SK-N-SH (cell line): Measurements from ENCODE around the gene IQCE. TPM values are rescaled to one million over a fixed set of nuclear protein-coding genes. Genes with fewer than 3 reads are reported as not detected.

Experiments used
- CTCF ChIA-PET: fragments of 300-600, 350-600 bp; formaldehyde crosslinking; extraction: SDS; loops from one replicate; lab custom pipeline; 2021; lab: Yijun Ruan, JAX
- POLR2A ChIA-PET: fragments of 350-600 bp; sonication (Branson Sonifier 250); formaldehyde crosslinking; extraction: SDS; loops from one replicate; lab custom pipeline; 2020; ENCODE audit warnings: antibody characterized with exemption, inconsistent platforms; lab: Yijun Ruan, JAX
- DNase-seq: peaks from one replicate; pipeline ENCODE4 v3.0.0; 2012
- H2AFZ ChIP-seq: fragments of 200-600 bp; sonication (generic); 2 replicates; pipeline ENCODE4 v1.8.1; 2016; ENCODE audit warnings: antibody characterized with exemption, mild to moderate bottlenecking, low read depth
- H3F3A ChIP-seq: fragments of 200-600 bp; sonication (generic); replicated peaks from 2 replicates; pipeline ENCODE3; 2016; ENCODE audit warnings: antibody characterized with exemption, mild to moderate bottlenecking; ENCODE audit not compliant: insufficient read depth
- H3K27ac ChIP-seq, 2 experiments: fragments of 200-500 bp in 1 of 2; fragments of 200-600 bp in 1 of 2; sonication (Bioruptor generic) in 1 of 2; sonication (generic), shearing (Covaris generic) in 1 of 2; 2 replicates each; pipeline versions ENCODE4 v1.5.1 to v1.6.1; 2014 to 2016; ENCODE audit warnings: low read depth in 2 of 2, inconsistent platforms in 1 of 2, low read length in 1 of 2, mild to moderate bottlenecking in 1 of 2, mixed read lengths in 1 of 2
- H3K27me3 ChIP-seq: fragments of 200-600 bp; sonication (generic), shearing (Covaris generic); 2 replicates; pipeline ENCODE4 v1.6.1; 2016; ENCODE audit warnings: mixed run types; ENCODE audit not compliant: insufficient read depth
- H3K36me3 ChIP-seq, 2 experiments: fragments of 200-500 bp in 1 of 2; fragments of 200-600 bp in 1 of 2; sonication (Bioruptor generic) in 1 of 2; sonication (generic) in 1 of 2; replicated peaks in 1 of 2; 2 replicates each; pipeline versions ENCODE3 to v1.5.1; 2014 to 2016; ENCODE audit warnings: low read length in 1 of 2, mild to moderate bottlenecking in 1 of 2; ENCODE audit not compliant: insufficient read depth in 2 of 2, control insufficient read depth in 1 of 2
- H3K4me1 ChIP-seq, 2 experiments: fragments of 200-500 bp in 1 of 2; fragments of 200-600 bp in 1 of 2; sonication (Bioruptor generic) in 1 of 2; sonication (generic), shearing (Covaris generic) in 1 of 2; 2 replicates each; pipeline versions ENCODE4 v1.5.1 to v1.6.1; 2014 to 2016; ENCODE audit warnings: low read depth in 1 of 2, low read length in 1 of 2, mixed run types in 1 of 2; ENCODE audit not compliant: insufficient read depth in 2 of 2, control insufficient read depth in 1 of 2
- H3K4me2 ChIP-seq: fragments of 200-600 bp; sonication (generic), shearing (Covaris generic); 2 replicates; pipeline ENCODE4 v1.6.1; 2017; ENCODE audit warnings: mixed run types
- H3K4me3 ChIP-seq, 2 experiments: fragments of 200-500 bp in 1 of 2; fragments of 200-600 bp in 1 of 2; sonication (Bioruptor generic) in 1 of 2; sonication (generic), shearing (Covaris generic) in 1 of 2; 2 replicates each; pipeline versions ENCODE4 v1.5.1 to v1.8.1; 2014 to 2016; ENCODE audit warnings: low read depth in 2 of 2, inconsistent platforms in 1 of 2, low read length in 1 of 2, mild to moderate bottlenecking in 1 of 2, mixed read lengths in 1 of 2, moderate library complexity in 1 of 2
- H3K79me2 ChIP-seq: fragments of 200-600 bp; sonication (generic); 2 replicates; pipeline ENCODE4 v1.8.1; 2017; ENCODE audit warnings: mild to moderate bottlenecking; ENCODE audit not compliant: insufficient read depth
- H3K9ac ChIP-seq: fragments of 200-600 bp; sonication (generic); 2 replicates; pipeline ENCODE4 v1.6.1; 2017; ENCODE audit warnings: mixed run types
- H3K9me2 ChIP-seq: fragments of 200-600 bp; sonication (generic); 2 replicates; pipeline ENCODE4 v1.6.1; 2017; ENCODE audit warnings: mixed run types
- H3K9me3 ChIP-seq: fragments of 200-600 bp; sonication (generic); 2 replicates; pipeline ENCODE4 v1.6.1; 2017; ENCODE audit warnings: mixed run types, mild to moderate bottlenecking, moderate library complexity
- H4K20me1 ChIP-seq: fragments of 200-600 bp; sonication (generic); 2 replicates; pipeline ENCODE4 v1.6.1; 2017; ENCODE audit warnings: mild to moderate bottlenecking, mixed run types; ENCODE audit not compliant: insufficient read depth
- CHD2 ChIP-seq: fragments of 150-350 bp; IDR thresholded peaks from 2 replicates; pipeline ENCODE4 v1.6.1; 2018; ENCODE audit warnings: low read length; ENCODE audit not compliant: partially characterized antibody
- ELF1 ChIP-seq: IDR thresholded peaks from 2 replicates; pipeline ENCODE4 v1.4.0; 2012
- EP300 ChIP-seq, 2 experiments: IDR thresholded peaks; 2 replicates each; pipeline versions ENCODE4 v1.4.0 to v1.6.1; 2012; ENCODE audit warnings: borderline replicate concordance in 1 of 2, low read depth in 1 of 2, low read length in 1 of 2
- EZH2phosphoT487 ChIP-seq: fragments of 200-600 bp; sonication (generic); IDR thresholded peaks from 2 replicates; pipeline ENCODE4 v1.6.1; 2017; ENCODE audit warnings: low read depth, mixed run types, mild to moderate bottlenecking, antibody characterized with exemption, moderate library complexity, borderline replicate concordance
- FOSL2 ChIP-seq: IDR thresholded peaks from 2 replicates; pipeline ENCODE4 v1.4.0; 2012; ENCODE audit warnings: low read depth, mild to moderate bottlenecking, moderate library complexity, borderline replicate concordance
- FOXJ3 ChIP-seq: sonication (generic); formaldehyde crosslinking; IDR thresholded peaks from 2 replicates; pipeline ENCODE4 v1.5.1; 2020; ENCODE audit warnings: mild to moderate bottlenecking, missing genetic modification reagents
- FOXM1 ChIP-seq: IDR thresholded peaks from 2 replicates; pipeline ENCODE4 v1.4.0; 2012; ENCODE audit warnings: low read depth, mild to moderate bottlenecking
- IRF3 ChIP-seq: fragments of 150-350 bp; IDR thresholded peaks from 2 replicates; pipeline ENCODE4 v1.6.1; 2016; ENCODE audit warnings: mild to moderate bottlenecking, low read depth, low read length
- MEF2A ChIP-seq: IDR thresholded peaks from 2 replicates; pipeline ENCODE4 v1.4.0; 2012; ENCODE audit warnings: low read depth, borderline replicate concordance
- MXI1 ChIP-seq: IDR thresholded peaks from 2 replicates; pipeline ENCODE4 v1.6.1; 2012; ENCODE audit warnings: mild to moderate bottlenecking, low read depth, low read length, improper control_type of control experiment
- POLR2AphosphoS5 ChIP-seq: IDR thresholded peaks from 2 replicates; pipeline ENCODE4 v1.6.1; 2012; ENCODE audit warnings: low read depth, low read length
- RCOR1 ChIP-seq: fragments of 150-350 bp; IDR thresholded peaks from 2 replicates; pipeline ENCODE4 v1.6.1; 2017; ENCODE audit warnings: antibody characterized with exemption, low read length
- TAF1 ChIP-seq: IDR thresholded peaks from 2 replicates; pipeline ENCODE4 v1.6.1; 2012; ENCODE audit warnings: low read depth, mild to moderate bottlenecking, low read length, moderate library complexity, borderline replicate concordance
- TCF12 ChIP-seq: IDR thresholded peaks from 2 replicates; pipeline ENCODE4 v1.4.0; 2012
- TEAD4 ChIP-seq: IDR thresholded peaks from 2 replicates; pipeline ENCODE4 v1.4.0; 2012; ENCODE audit warnings: mild to moderate bottlenecking, borderline replicate concordance; ENCODE audit not compliant: insufficient read depth
- USF1 ChIP-seq: IDR thresholded peaks from 2 replicates; pipeline ENCODE4 v1.4.0; 2012; ENCODE audit warnings: low read depth, borderline replicate concordance
- YY1 ChIP-seq: IDR thresholded peaks from 2 replicates; pipeline ENCODE4 v1.4.0; 2012; ENCODE audit warnings: low read depth, mild to moderate bottlenecking
- WGBS: methylation state at CpG from one replicate; pipeline ENCODE4 v1.1.6; 2017; ENCODE audit warnings: low lambda C conversion rate; 5-methylcytosine and 5-hydroxymethylcytosine counted together
- polyA plus RNA-seq, 3 experiments: library from polyadenylated mRNA; depleted of rRNA; stranded (reverse); fragments of >200 nt; gene quantifications; 2 replicates each; pipeline ENCODE4 v1.2.3, GENCODE V29; 2012
- TF ChIP-seq, protein P1 (sequence below): IDR thresholded peaks from 2 replicates; pipeline ENCODE4 v1.6.1; 2012; ENCODE audit warnings: mild to moderate bottlenecking, low read depth, low read length, moderate library complexity
- TF ChIP-seq, protein P2 (sequence below): IDR thresholded peaks from 2 replicates; pipeline ENCODE4; 2012
- TF ChIP-seq, protein P3 (sequence below): fragments of 150-350 bp; IDR thresholded peaks from 2 replicates; pipeline ENCODE4 v1.6.1; 2017; ENCODE audit warnings: antibody characterized with exemption, low read length, low read depth, borderline replicate concordance

The IQCE gene
- polyA plus RNA-seq, 1 of the 3 experiments (the other 2 are of a cell fraction), result 14.4 TPM

DNA sequence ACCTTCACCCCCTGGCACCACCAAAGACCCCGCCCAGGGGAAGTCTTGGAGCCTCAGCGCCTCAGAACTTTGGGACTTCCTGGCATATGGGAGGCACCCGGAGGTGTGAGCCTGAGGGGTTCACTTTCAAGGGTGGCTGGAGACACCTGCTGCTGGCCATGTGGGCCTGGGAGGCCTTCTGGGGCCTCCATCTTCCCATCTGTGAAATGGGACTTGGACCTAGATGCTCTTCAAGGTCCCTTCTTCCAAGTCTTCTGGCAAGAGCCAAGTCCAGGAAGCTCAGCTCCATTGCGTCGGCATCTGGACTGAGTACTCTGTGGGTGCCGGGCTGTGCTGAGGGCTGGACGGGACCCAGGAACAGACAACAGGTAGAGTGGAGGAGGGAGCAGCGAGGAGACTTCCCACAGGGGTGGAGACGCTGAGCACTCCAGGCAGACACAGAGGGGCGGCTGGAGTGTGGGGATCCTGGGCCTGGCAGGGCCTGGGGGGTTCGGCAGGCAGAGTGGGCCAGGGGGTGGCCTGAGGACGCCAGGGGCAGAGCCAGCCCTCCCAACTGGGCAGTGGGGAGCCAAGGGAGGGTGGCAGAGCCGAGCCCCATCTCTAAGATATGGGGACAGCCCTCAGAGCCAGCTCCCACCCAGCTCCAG lies 48.5 kb upstream of the IQCE start (continued):
- TF ChIP-seq TAF1, result no peak
- no peak for TF ChIP-seq FOXM1
- no peak for TF ChIP-seq POLR2AphosphoS5
- TF ChIP-seq MEF2A, result no peak
- TF ChIP-seq, all 33 proteins: peak for 0

DNA sequence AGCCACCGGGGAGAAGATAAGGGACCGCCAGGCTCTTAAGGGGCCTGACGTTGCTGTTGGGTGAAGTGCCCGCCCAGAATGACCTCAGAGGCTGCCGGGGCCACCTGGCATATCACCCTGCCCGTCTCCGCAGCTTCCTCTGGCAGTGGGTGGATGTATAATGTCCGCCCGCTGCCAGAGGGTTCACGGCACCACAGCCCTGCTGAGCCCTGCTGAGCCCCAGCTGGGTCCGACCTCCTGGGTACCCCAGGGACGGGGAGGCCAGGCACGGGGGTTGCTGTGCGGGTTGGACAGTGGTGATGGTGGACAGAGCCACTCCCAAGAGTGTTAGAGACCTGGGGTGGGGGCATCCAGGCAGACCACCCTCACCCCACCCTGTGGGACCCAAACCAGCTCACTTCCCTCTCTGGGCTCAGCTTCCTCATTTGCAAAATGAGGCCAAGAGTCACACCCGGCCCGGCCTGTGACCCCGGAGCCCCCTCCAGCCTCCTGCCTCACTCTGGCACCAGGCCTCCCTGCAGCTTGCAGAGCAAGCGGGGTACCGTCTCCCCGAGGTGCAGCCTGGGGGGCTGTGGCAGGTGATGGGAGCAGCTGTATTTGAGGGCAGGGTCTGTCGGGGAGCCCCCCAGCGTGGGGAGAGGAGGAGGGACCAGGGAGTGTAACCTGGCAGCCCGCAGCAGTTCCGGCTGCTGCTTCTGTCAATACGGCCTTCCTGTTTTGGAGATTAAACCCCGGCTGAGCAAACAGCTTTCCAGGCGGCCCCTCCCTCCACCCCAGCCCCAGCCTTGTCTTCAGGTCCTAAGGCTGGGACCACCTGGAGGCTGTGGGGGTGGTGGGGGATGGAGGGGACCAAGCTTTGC lies 47.6 kb upstream of the IQCE start:
- Histone ChIP-seq H3K27me3 (no peaks in the 10 kb centered on the region), H3K9me3 (no peaks in the 10 kb centered on the region), H3K4me2 (no peak overlapping the region), H3K4me1 (peaks cover 9 to 78% of the 10 kb centered on the region in 2 experiments; a peak in 3 of 4 replicates), H3K36me3 (no peaks in the 10 kb centered on the region), H3K79me2 (no peaks in the 10 kb centered on the region), H3K4me3 (no peak overlapping the region), H2AFZ (no peak overlapping the region), H4K20me1 (no peaks in the 10 kb centered on the region), H3K9me2 (no peaks in the 10 kb centered on the region), H3K27ac (peak overlapping the region in 1 of 2 experiments; percentile 67; a peak in 2 of 4 replicates), H3F3A (peaks cover 7% of the 10 kb centered on the region), H3K9ac (no peak overlapping the region)
- no peak for TF ChIP-seq ELF1
- TF ChIP-seq, protein P1, sequence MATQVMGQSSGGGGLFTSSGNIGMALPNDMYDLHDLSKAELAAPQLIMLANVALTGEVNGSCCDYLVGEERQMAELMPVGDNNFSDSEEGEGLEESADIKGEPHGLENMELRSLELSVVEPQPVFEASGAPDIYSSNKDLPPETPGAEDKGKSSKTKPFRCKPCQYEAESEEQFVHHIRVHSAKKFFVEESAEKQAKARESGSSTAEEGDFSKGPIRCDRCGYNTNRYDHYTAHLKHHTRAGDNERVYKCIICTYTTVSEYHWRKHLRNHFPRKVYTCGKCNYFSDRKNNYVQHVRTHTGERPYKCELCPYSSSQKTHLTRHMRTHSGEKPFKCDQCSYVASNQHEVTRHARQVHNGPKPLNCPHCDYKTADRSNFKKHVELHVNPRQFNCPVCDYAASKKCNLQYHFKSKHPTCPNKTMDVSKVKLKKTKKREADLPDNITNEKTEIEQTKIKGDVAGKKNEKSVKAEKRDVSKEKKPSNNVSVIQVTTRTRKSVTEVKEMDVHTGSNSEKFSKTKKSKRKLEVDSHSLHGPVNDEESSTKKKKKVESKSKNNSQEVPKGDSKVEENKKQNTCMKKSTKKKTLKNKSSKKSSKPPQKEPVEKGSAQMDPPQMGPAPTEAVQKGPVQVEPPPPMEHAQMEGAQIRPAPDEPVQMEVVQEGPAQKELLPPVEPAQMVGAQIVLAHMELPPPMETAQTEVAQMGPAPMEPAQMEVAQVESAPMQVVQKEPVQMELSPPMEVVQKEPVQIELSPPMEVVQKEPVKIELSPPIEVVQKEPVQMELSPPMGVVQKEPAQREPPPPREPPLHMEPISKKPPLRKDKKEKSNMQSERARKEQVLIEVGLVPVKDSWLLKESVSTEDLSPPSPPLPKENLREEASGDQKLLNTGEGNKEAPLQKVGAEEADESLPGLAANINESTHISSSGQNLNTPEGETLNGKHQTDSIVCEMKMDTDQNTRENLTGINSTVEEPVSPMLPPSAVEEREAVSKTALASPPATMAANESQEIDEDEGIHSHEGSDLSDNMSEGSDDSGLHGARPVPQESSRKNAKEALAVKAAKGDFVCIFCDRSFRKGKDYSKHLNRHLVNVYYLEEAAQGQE, result no peak
- no peak for TF ChIP-seq FOXM1
- TF ChIP-seq, protein P2, sequence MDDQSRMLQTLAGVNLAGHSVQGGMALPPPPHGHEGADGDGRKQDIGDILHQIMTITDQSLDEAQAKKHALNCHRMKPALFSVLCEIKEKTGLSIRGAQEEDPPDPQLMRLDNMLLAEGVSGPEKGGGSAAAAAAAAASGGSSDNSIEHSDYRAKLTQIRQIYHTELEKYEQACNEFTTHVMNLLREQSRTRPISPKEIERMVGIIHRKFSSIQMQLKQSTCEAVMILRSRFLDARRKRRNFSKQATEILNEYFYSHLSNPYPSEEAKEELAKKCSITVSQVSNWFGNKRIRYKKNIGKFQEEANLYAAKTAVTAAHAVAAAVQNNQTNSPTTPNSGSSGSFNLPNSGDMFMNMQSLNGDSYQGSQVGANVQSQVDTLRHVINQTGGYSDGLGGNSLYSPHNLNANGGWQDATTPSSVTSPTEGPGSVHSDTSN, result no peak
- TF ChIP-seq USF1, result no peak
- TF ChIP-seq EZH2phosphoT487, result no peak
- TF ChIP-seq TAF1, result no peak
- TF ChIP-seq, protein P3, sequence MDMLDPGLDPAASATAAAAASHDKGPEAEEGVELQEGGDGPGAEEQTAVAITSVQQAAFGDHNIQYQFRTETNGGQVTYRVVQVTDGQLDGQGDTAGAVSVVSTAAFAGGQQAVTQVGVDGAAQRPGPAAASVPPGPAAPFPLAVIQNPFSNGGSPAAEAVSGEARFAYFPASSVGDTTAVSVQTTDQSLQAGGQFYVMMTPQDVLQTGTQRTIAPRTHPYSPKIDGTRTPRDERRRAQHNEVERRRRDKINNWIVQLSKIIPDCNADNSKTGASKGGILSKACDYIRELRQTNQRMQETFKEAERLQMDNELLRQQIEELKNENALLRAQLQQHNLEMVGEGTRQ, result no peak
- no peak for TF ChIP-seq YY1
- TF ChIP-seq POLR2AphosphoS5, result no peak
- no peak for TF ChIP-seq EP300 (IDR thresholded peaks at IDR 0.05; ENCODE audit: borderline replicate concordance in 1 of 2, low read depth in 1 of 2, low read length in 1 of 2)
- TF ChIP-seq CHD2, result no peak
- TF ChIP-seq RCOR1, result no peak
- no peak for TF ChIP-seq IRF3
- no peak for TF ChIP-seq TEAD4
- TF ChIP-seq MXI1, result no peak
- no peak for TF ChIP-seq TCF12
- no peak for TF ChIP-seq FOSL2
- TF ChIP-seq FOXJ3 (CRISPR knock-in tag), result no peak
- TF ChIP-seq MEF2A, result no peak
- WGBS, result 71% methylated on average over 10 of the region's 27 CpGs
- POLR2A ChIA-PET, result no interaction called here
- no peak for DNase-seq
- CTCF ChIA-PET, result interaction anchor here (1.0 to 1.5 kb wide), 6 partner anchors 8 to 160 kb away, joined by 3 to 9 read pairs (median 4); no protein-coding TSS in a partner anchor
